ENCODE data around the gene IGFBPL1.

Gene IGFBPL1

DNA sequence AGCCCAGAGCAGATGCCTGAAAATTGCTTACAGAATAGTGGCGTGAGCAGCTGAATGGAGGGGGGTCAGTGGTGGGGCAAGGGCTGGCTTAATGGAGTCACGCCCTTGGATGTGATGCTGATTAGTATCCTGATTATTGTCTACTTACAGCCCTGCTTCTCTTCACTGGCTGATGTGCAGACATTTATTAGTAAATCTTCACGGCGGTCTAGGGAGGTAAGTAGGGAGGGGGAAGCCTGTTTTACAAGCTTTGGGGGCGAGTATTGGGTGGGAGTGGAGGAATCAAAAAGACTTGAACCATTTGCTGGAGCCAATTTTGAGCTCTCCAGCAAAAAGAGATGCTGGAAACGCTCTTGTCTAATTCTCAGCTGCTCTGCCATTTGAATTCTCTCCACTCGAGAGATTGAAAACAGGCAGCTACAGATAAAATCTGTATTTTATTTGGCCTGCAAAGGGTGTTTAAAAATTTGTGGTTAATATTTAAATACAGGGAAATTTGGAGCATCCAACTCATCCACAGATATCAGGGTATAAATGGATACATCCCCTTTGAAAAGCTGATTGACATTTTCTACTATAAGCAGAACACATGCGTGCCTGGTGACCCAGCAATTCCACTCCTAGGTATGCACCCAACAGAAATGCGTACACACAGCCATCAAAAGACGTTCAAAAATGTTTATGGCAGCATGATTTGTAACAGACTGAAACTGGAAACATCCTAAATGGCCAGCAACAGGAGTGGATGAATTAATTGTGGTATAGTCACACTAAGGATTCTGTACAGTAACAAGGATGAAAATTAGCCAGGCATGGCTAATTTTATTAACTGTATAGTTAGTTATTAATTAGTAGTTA lies 51.3 kb downstream of the IGFBPL1 start:
- no peak overlapping the region for H3K4me3 ChIP-seq (ENCODE audit: low read depth, low read length)
- TF ChIP-seq, protein P1, sequence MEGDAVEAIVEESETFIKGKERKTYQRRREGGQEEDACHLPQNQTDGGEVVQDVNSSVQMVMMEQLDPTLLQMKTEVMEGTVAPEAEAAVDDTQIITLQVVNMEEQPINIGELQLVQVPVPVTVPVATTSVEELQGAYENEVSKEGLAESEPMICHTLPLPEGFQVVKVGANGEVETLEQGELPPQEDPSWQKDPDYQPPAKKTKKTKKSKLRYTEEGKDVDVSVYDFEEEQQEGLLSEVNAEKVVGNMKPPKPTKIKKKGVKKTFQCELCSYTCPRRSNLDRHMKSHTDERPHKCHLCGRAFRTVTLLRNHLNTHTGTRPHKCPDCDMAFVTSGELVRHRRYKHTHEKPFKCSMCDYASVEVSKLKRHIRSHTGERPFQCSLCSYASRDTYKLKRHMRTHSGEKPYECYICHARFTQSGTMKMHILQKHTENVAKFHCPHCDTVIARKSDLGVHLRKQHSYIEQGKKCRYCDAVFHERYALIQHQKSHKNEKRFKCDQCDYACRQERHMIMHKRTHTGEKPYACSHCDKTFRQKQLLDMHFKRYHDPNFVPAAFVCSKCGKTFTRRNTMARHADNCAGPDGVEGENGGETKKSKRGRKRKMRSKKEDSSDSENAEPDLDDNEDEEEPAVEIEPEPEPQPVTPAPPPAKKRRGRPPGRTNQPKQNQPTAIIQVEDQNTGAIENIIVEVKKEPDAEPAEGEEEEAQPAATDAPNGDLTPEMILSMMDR (IDR thresholded peaks at IDR 0.05; ENCODE audit: borderline replicate concordance, insufficient read depth, low read depth, low read length), result no peak

- TF ChIP-seq, protein P1 (IDR thresholded peaks at IDR 0.05; ENCODE audit: borderline replicate concordance, insufficient read depth, low read depth, low read length), result peak; percentile 48; the same call in 1 of the 2 replicates
- H3K4me3 ChIP-seq (ENCODE audit: low read depth, low read length), result no peak overlapping the region
These were observed 52.8 kb downstream of the IGFBPL1 start for GRCh38 chr9:38371495-38371894.

DNA sequence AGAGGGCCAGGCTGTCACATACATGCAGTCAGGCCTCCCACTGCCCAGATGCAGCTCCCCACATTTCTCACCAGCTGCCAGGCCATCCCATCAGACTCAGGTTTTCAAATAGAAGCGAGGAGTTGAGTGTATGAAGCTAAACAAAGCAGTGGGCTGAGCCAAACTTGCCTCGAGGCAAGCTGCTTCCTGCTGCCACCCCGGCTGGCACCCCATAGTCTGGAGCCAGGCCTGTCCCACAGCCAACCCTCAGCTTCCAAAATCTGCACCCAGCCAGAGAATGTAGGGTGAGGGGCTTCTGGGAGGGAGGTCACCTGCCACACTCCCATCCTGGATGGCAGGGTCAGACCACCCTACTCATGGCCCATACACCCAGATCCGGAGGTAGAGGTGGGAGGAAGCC lies 54.1 kb downstream of the IGFBPL1 start:
- no peak overlapping the region for H3K4me3 ChIP-seq (ENCODE audit: low read depth, low read length)
- TF ChIP-seq, protein P1 (IDR thresholded peaks at IDR 0.05; ENCODE audit: borderline replicate concordance, insufficient read depth, low read depth, low read length), result no peak

DNA sequence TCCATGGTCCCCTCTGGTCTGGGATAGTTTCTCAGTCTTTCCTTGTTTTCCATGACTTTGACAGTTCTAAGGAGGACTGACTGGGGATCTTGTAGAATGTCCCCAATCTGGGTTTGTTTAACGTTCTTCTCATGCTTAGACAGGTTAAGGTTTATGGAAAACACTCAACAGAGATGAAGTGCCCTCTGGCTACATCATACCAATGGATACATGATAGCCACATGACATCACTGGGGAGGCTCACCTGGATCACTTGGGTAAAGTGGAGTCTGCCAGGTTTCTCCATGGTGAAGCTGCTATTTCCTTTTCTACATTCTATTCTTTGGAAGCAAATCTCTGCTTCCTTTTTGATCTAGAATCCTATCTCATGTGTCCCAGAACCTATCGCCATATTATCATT lies 55.5 kb downstream of the IGFBPL1 start:
- TF ChIP-seq, protein P1 (IDR thresholded peaks at IDR 0.05; ENCODE audit: borderline replicate concordance, insufficient read depth, low read depth, low read length), result no peak
- no peak overlapping the region for H3K4me3 ChIP-seq (ENCODE audit: low read depth, low read length)

DNA sequence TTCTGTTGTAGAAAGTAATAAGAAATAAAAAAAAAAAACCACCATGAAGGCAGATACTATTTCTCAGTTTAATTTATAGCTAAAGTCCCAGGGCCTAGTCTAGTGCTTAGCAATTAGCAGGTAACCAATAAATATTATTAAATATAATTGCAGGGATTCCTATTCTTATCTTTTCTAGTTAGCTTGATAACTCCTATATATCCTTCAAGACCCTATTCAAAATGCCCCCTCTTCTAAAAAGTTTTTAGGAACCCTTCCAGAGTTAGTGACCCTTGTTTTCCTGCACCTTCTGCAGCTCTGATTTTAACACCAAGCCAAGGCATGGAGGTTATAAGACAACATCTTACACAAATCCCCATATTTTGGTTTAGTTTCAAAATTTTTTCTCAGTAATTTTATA lies 56.4 kb downstream of the IGFBPL1 start:
- H3K4me3 ChIP-seq (ENCODE audit: low read depth, low read length), result no peak overlapping the region
- TF ChIP-seq, protein P1 (IDR thresholded peaks at IDR 0.05; ENCODE audit: borderline replicate concordance, insufficient read depth, low read depth, low read length), result no peak

GRCh38 chr9:38363589-38363925 lies 60.7 kb downstream of the IGFBPL1 start:
- no peak overlapping the region for H3K4me3 ChIP-seq (ENCODE audit: low read depth, low read length)
- TF ChIP-seq, protein P1 (IDR thresholded peaks at IDR 0.05; ENCODE audit: borderline replicate concordance, insufficient read depth, low read depth, low read length), result no peak

All from GM12875 (cell line).